Fibroblast of lung (primary cell): ENCODE data around the gene PLCG1. TPM values are rescaled to one million over a fixed set of nuclear protein-coding genes. Genes with fewer than 3 reads are reported as not detected.
A peak's percentile ranks its signal among the peaks of the same experiment; 100 is the strongest.

Source experiments
- DNase-seq, 2 donors: peaks; one replicate each; pipeline versions ENCODE4 v3.0.0 to v3.0.0-alpha.2; 2010; ENCODE audit warnings: low read depth in 2 of 2
- H2AFZ ChIP-seq: 2 replicates; pipeline ENCODE4 v1.5.1; 2012; ENCODE audit warnings: low read length, control low read depth, inconsistent platforms
- H3K27ac ChIP-seq: 2 replicates; pipeline ENCODE4 v1.5.1; 2011; ENCODE audit warnings: low read length, control low read depth; ENCODE audit not compliant: insufficient read depth
- H3K27me3 ChIP-seq: 2 replicates; pipeline ENCODE4 v1.5.1; 2011; ENCODE audit warnings: mild to moderate bottlenecking, low read length; ENCODE audit not compliant: control insufficient read depth, insufficient read depth
- H3K36me3 ChIP-seq: 2 replicates; pipeline ENCODE4 v1.5.1; 2011; ENCODE audit warnings: low read length; ENCODE audit not compliant: control insufficient read depth, insufficient read depth
- H3K4me1 ChIP-seq: 2 replicates; pipeline ENCODE4 v1.5.1; 2011; ENCODE audit warnings: low read length; ENCODE audit not compliant: control insufficient read depth, insufficient read depth; ENCODE audit errors: extremely low read depth
- H3K4me2 ChIP-seq: 2 replicates; pipeline ENCODE4 v1.5.1; 2011; ENCODE audit warnings: low read length, control low read depth; ENCODE audit not compliant: insufficient read depth; ENCODE audit errors: extremely low read depth
- H3K4me3 ChIP-seq, 4 experiments: fragments of 200-600 bp in 1 of 4; sonication (generic) in 1 of 4; replicated peaks in 1 of 4; 2 replicates each; pipeline ENCODE4 v1.5.1; 2011 to 2016; ENCODE audit warnings: low read length in 4 of 4, low read depth in 3 of 4, mild to moderate bottlenecking in 3 of 4, control low read depth in 2 of 4, inconsistent platforms in 1 of 4, mixed read lengths in 1 of 4; ENCODE audit not compliant: insufficient read depth in 1 of 4; ENCODE audit errors: control extremely low read depth in 1 of 4
- H3K79me2 ChIP-seq: 2 replicates; pipeline ENCODE4 v1.5.1; 2012; ENCODE audit warnings: mild to moderate bottlenecking, low read length, inconsistent platforms; ENCODE audit not compliant: control insufficient read depth, insufficient read depth
- H3K9ac ChIP-seq: 2 replicates; pipeline ENCODE4 v1.5.1; 2011; ENCODE audit warnings: mild to moderate bottlenecking, low read length, control low read depth; ENCODE audit not compliant: insufficient read depth
- H3K9me3 ChIP-seq: 2 replicates; pipeline ENCODE4 v1.5.1; 2012; ENCODE audit warnings: low read depth, low read length; ENCODE audit not compliant: control insufficient read depth, insufficient read depth
- H4K20me1 ChIP-seq: 2 replicates; pipeline ENCODE4 v1.5.1; 2011; ENCODE audit warnings: low read length; ENCODE audit not compliant: control insufficient read depth, insufficient read depth; ENCODE audit errors: extremely low read depth
- EZH2 ChIP-seq: IDR thresholded peaks from 2 replicates; pipeline ENCODE4 v1.5.1; 2012; ENCODE audit warnings: low read length, control low read depth, mild to moderate bottlenecking; ENCODE audit errors: missing control alignments
- polyA plus RNA-seq, 2 donors: library from polyadenylated mRNA; depleted of rRNA in 1 of 2; stranded (reverse) in 1 of 2; unstranded in 1 of 2; fragments of >200 nt; gene quantifications; 2 replicates each; pipeline ENCODE4 v1.2.1, GENCODE V29; 2011 to 2012; ENCODE audit warnings: missing spikeins in 1 of 2
- total RNA-seq: library from RNA; depleted of rRNA; stranded (reverse); fragments of >200 nt; gene quantifications from 2 replicates; pipeline ENCODE4 v1.2.1, GENCODE V29; 2014
- TF ChIP-seq, protein P1 (sequence below), 2 donors: IDR thresholded peaks in 1 of 2; conservative IDR thresholded peaks in 1 of 2; 1 replicate in 1 of 2; 2 replicates in 1 of 2; pipeline ENCODE4 v1.5.1; 2011 to 2012; ENCODE audit warnings: low read length in 2 of 2, control low read depth in 1 of 2, inconsistent platforms in 1 of 2, low read depth in 1 of 2, mild to moderate bottlenecking in 1 of 2

PLCG1 gene
- total and polyA plus RNA-seq, 2 donors (not counting 1 experiment from before 2014, with no cell fraction given) = 24.5 to 86.2 TPM

DNA sequence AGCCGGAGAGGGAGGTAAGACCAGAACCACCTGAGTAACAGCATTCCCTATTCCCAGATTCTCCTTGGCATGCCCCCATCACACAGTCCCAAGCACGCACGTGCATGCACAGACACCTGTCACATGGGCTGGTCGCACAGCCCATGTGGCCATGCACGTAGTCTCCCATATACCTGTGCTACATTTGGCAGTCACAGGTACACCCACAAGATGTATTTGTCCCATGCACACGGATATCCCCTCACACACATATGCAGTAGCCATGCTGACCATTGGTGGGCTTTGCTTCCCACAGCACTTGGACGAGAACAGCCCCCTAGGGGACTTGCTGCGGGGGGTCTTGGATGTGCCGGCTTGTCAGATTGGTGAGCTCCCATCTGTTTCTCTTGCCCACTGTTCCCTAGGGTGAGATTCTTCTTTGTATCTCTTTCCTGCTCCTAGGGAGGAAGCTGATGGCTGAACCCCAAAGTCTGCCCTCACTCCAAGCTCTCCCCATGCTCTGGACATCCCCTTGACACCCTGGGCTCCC is 31.9 kb downstream of the PLCG1 start:
- H4K20me1 ChIP-seq = no peaks in the 10 kb centered on the region
- no peaks in the 10 kb centered on the region for H3K79me2 ChIP-seq
- no peaks in the 10 kb centered on the region for H3K27me3 ChIP-seq
- DNase-seq = no peak
- peaks cover 7% of the 10 kb centered on the region for H3K4me1 ChIP-seq
- H3K27ac ChIP-seq = no peak overlapping the region
- H2AFZ ChIP-seq = no peak overlapping the region
- TF ChIP-seq, protein P1, sequence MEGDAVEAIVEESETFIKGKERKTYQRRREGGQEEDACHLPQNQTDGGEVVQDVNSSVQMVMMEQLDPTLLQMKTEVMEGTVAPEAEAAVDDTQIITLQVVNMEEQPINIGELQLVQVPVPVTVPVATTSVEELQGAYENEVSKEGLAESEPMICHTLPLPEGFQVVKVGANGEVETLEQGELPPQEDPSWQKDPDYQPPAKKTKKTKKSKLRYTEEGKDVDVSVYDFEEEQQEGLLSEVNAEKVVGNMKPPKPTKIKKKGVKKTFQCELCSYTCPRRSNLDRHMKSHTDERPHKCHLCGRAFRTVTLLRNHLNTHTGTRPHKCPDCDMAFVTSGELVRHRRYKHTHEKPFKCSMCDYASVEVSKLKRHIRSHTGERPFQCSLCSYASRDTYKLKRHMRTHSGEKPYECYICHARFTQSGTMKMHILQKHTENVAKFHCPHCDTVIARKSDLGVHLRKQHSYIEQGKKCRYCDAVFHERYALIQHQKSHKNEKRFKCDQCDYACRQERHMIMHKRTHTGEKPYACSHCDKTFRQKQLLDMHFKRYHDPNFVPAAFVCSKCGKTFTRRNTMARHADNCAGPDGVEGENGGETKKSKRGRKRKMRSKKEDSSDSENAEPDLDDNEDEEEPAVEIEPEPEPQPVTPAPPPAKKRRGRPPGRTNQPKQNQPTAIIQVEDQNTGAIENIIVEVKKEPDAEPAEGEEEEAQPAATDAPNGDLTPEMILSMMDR (conservative IDR thresholded peaks at IDR 0.05 in 1 of 2, IDR thresholded peaks at IDR 0.05 in 1 of 2; ENCODE audit: low read depth in 1 of 2, low read length in 2 of 2) = no peak
- TF ChIP-seq EZH2 = no peak
- H3K4me3 ChIP-seq = no peak overlapping the region
- no peaks in the 10 kb centered on the region for H3K9me3 ChIP-seq
- H3K4me2 ChIP-seq = no peak overlapping the region
- H3K9ac ChIP-seq = no peak overlapping the region
- H3K36me3 ChIP-seq = peaks cover 37% of the 10 kb centered on the region

DNA sequence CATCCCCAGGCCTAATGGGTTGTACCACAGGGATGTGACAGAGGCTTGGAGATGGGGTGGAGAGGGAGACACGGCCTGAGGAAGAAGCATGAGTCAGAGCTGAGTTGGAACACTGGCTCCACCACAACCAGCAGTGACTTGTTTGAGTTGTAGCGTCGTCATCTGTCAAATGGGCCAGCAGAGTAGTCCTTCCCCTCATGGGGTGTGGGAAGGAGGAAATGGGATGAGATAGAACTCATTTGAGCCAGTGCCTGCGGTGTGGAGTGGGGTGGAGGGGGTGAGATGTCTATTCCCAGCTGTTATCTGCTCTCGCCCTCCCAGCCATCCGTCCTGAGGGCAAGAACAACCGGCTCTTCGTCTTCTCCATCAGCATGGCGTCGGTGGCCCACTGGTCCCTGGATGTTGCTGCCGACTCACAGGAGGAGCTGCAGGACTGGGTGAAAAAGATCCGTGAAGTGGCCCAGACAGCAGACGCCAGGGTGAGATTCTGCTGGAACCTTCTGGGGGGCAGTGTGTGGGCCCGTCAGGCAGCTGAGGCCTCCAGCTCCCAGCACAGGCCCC is 32.5 kb downstream of the PLCG1 start:
- Histone ChIP-seq H3K4me2 (no peak overlapping the region), H3K4me3 (no peak overlapping the region), H3K79me2 (no peaks in the 10 kb centered on the region), H4K20me1 (no peaks in the 10 kb centered on the region), H3K27ac (no peak overlapping the region), H3K9ac (no peak overlapping the region), H3K27me3 (no peaks in the 10 kb centered on the region), H3K36me3 (peaks cover 36% of the 10 kb centered on the region), H3K4me1 (peaks cover 10% of the 10 kb centered on the region), H2AFZ (no peak overlapping the region), H3K9me3 (no peaks in the 10 kb centered on the region)
- no peak for TF ChIP-seq EZH2
- TF ChIP-seq, protein P1 (conservative IDR thresholded peaks at IDR 0.05 in 1 of 2, IDR thresholded peaks at IDR 0.05 in 1 of 2; ENCODE audit: low read depth in 1 of 2, low read length in 2 of 2) = no peak
- DNase-seq = peak; percentile 48 to 77

DNA sequence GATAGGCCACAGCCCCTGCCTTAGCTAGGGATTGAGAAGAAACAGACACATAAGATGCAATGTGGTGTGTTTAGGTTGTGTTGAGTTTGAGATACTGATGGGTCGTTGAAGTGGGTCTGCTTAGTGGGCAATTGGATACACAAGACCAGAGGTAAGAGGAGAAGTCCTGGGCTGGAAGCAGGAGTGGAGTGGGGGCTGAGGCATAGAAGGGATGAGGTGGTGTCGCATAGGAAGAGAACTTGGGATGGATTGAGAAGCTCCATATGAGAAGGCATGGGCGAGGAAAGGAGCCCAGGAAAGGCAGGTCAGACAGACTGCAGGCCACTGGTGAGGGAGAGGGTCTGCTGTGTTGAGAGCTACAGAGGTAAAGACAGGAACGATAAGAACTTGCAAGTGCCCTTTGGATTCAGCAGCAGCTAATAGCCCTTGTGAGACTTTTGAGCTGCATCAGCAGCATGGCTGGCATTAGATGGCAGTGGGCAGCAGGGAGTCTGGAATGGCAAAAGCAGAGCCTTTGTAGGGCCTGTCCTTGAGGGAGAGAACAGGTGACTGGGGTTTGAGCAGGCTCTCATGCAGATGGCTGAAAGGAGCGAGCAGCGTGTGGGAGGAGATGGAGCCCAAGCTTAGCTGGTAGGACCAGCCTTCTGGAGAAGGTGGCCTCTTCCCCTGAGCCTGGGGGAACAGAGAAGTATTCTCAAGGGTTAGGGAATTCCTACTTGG is 33.2 kb downstream of the PLCG1 start:
- H3K9me3 ChIP-seq = no peaks in the 10 kb centered on the region
- no peak overlapping the region for H3K27ac ChIP-seq
- TF ChIP-seq, protein P1 (conservative IDR thresholded peaks at IDR 0.05 in 1 of 2, IDR thresholded peaks at IDR 0.05 in 1 of 2; ENCODE audit: low read depth in 1 of 2, low read length in 2 of 2) = no peak
- no peak for TF ChIP-seq EZH2
- no peak overlapping the region for H2AFZ ChIP-seq
- H3K27me3 ChIP-seq = no peaks in the 10 kb centered on the region
- peaks cover 34% of the 10 kb centered on the region for H3K36me3 ChIP-seq
- H4K20me1 ChIP-seq = no peaks in the 10 kb centered on the region
- no peaks in the 10 kb centered on the region for H3K79me2 ChIP-seq
- H3K4me2 ChIP-seq = no peak overlapping the region
- H3K4me3 ChIP-seq = no peak overlapping the region
- DNase-seq = no peak
- peaks cover 11% of the 10 kb centered on the region for H3K4me1 ChIP-seq
- no peak overlapping the region for H3K9ac ChIP-seq
